Measurements from ENCODE around the gene COPA.

- TF ChIP-seq NFRKB (IDR thresholded peaks at IDR 0.05) (no peak), ELF4 (IDR thresholded peaks at IDR 0.05) (no peak), SUZ12 (IDR thresholded peaks at IDR 0.05) (no peak), SP1 (IDR thresholded peaks at IDR 0.05) (no peak), FOXA1 (IDR thresholded peaks at IDR 0.05) (no peak), BHLHE40 (IDR thresholded peaks at IDR 0.05; ENCODE audit: borderline replicate concordance) (no peak), FOXK2 (IDR thresholded peaks at IDR 0.05) (no peak), HDGF (IDR thresholded peaks at IDR 0.05; ENCODE audit: borderline replicate concordance) (no peak), PKNOX1 (IDR thresholded peaks at IDR 0.05) (no peak), L3MBTL2 (conservative IDR thresholded peaks at IDR 0.05) (no peak)
These were observed 25.2 kb upstream of the COPA start for GRCh38 chr1:160367934-160368923.

Data from HEK293T (cell line).